Measurements from ENCODE around the gene ADGRG3. TPM values are rescaled to one million over a fixed set of nuclear protein-coding genes. Genes with fewer than 3 reads are reported as not detected.

ADGRG3 gene
- total RNA-seq, 1 donor: not detected

DNA sequence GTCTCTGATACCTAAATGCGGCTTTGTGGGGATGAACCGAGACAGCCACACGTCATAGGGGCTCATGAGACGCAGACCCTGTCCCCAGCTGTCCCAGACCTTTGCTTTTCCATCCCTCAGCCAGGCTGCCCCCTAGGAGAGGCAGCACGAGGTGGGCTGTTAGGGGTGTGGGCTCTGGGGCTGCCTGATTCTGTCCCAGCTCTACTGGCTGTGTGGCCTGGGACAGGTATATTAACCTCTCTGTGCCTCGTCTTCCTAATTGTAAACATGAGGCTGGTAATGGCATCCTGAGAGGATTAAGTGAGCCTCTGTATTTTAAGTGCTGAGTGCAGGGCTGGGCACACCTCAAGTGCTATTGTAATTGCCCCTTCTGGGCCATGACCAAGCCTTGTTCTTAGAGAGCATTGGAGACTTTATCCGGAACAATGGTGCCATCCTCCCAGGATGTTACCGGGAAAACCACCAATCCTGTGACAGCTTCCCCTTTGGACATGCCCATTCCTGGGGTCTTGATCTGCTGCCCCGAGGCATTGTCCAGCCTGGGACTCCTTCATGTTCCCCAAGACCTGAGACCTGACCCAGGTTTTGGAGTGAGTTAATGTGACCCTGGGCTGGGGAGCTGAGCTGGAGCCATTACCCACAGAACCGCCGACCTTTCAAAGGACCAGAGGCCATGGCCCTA is 34.6 kb upstream of the ADGRG3 start:
- DNase-seq (ENCODE audit: low read depth): no peak
- no peak for TF ChIP-seq CTCF (IDR thresholded peaks at IDR 0.05; ENCODE audit: insufficient read depth, low read depth, low read length)
- no peak overlapping the region for H3K4me3 ChIP-seq (ENCODE audit: low read depth, low read length)

DNA sequence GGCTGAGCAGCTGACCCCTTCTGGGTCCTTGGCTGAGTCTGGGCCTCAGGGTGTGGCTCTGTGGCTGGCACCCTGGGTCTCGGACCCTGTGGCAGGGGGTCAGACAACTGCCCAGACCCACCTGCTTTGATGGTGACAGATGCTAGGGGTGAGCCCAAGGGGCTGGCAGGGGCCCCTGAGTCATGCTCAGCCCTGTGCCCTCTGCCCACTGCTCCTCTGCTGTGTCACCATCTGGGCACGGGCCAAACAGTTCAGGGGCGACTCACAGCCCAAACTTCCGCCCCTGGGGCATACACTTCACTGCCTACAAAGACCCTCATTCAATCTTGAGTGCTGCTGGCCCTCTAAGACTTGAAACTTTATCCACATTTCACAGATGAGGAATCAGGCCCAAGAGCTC is 33.9 kb upstream of the ADGRG3 start:
- no peak for DNase-seq (ENCODE audit: low read depth)
- no peak for TF ChIP-seq CTCF (IDR thresholded peaks at IDR 0.05; ENCODE audit: insufficient read depth, low read depth, low read length)
- no peak overlapping the region for H3K4me3 ChIP-seq (ENCODE audit: low read depth, low read length)

GRCh38 chr16:57635266-57636097 is 32.6 kb upstream of the ADGRG3 start:
- TF ChIP-seq CTCF (IDR thresholded peaks at IDR 0.05; ENCODE audit: insufficient read depth, low read depth, low read length): no peak
- no peak overlapping the region for H3K4me3 ChIP-seq (ENCODE audit: low read depth, low read length)
- DNase-seq (ENCODE audit: low read depth): no peak

GRCh38 chr16:57636184-57636583 is 31.9 kb upstream of the ADGRG3 start:
- no peak for TF ChIP-seq CTCF (IDR thresholded peaks at IDR 0.05; ENCODE audit: insufficient read depth, low read depth, low read length)
- no peak overlapping the region for H3K4me3 ChIP-seq (ENCODE audit: low read depth, low read length)
- DNase-seq (ENCODE audit: low read depth): no peak

DNA sequence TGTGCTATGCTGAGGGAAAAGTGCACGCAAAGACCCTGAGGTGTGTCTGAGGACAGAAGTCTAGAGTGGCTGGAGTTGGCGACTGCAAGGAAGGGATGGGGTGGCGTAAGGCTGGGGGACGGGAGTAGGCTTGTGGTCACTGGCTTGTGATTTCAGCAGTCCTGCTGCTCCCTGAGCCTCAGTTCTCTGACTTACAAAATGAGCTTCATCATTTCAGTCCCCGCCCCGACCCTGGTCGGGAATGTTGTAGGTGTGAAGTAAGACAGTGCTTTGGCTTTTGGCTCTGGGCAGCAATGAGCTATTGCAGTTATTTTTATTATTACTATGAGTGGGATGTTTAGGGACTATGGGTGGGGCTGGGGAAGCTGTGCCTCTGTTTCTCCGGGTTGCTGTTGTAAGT is 31.1 kb upstream of the ADGRG3 start:
- H3K4me3 ChIP-seq (ENCODE audit: low read depth, low read length): no peak overlapping the region
- DNase-seq (ENCODE audit: low read depth): no peak
- TF ChIP-seq CTCF (IDR thresholded peaks at IDR 0.05; ENCODE audit: insufficient read depth, low read depth, low read length): no peak

DNA sequence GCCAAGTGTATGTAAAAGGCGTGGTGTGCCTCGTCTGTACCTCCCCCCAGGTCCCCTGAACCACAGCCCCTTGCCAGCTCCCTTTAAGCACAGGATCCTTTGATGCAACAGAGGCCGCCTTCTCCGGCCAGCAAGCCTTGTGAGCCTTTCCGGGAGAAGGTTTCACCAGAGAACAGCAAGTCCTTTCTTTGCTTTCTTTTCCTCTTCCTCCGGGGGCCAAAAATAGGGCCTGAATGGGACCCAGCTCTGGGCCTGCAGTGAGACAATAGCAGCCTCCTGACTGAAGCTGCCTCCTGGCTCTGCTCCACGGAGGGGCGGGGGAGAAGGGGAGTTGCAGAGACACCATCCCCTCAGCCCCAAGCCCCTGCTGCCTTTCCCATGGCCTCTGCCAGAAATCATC is 30.7 kb upstream of the ADGRG3 start:
- no peak for TF ChIP-seq CTCF (IDR thresholded peaks at IDR 0.05; ENCODE audit: insufficient read depth, low read depth, low read length)
- H3K4me3 ChIP-seq (ENCODE audit: low read depth, low read length): no peak overlapping the region
- DNase-seq (ENCODE audit: low read depth): no peak

Data from fibroblast of villous mesenchyme (primary cell).